Measurements from ENCODE around the gene HS3ST3A1.
"Not testable (repeated sequence)": the region's sequence is repeated elsewhere in the genome, so short reads cannot be mapped to it uniquely, and the experiment has no call there.

Gene HS3ST3A1

DNA sequence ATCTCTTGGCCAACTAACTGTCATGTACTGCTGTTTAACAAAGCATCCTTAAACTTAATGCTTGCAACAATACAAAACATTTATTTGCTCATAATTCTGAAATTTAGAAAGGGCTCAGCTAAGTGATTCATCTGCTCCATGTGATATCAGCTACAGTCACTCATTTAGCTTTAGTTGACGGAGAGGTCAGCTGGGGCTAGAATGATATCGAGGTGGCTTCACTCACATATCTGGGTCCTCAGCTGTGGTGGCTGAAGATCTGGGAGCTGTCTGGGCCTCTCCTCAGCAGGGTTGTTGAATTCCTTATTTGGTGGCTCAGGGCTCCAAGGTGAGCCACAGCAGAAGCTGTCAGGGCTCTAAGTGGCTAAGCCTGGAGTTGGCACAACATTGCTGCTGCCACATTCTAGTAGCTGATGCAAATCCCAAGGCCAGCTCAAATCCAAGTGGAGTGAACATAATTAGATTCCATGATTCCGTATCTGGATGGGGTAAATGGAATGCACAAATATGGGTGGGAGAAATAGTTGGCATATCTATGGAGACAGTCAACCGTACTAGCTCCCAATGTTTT lies 62.8 kb downstream of the HS3ST3A1 start:
- DNase-seq (ENCODE audit: low read depth): no peak

DNA sequence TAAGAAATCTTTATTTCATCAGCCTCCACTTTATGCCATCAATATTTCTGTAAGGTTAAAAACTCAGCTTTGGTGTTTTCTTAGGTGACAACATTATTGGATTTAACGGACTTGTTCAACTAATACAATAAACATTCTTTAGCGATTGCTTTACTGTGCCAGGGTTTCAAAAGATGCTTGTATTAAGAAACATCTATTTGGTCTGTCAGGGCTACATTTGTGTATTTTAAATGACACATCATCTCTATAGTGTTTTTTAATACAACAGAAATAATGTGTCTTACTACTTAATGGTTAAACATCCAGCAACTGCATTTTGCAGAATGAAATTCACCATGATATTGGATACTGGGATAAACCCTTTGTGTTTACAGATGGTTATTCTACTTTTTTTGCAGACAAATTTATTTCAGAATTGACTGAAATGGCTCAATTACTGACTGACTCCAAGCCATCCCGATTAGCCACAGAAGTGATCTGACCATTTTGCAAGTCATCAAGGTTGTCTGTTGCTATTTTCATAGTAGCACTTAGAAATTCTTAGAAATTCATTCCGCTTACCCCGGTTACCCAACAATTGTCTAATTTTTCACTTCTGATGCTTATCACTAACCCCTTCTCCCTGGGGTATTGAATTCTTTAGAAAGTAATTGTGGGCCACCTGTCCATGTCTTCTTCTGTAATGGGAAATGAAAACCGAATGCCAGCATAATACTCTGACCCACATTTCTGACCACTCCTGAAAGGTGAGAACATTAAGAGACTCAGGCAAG lies 63.7 kb downstream of the HS3ST3A1 start:
- no peak for DNase-seq (ENCODE audit: low read depth)

GRCh38 chr17:13537167-13537731 lies 64.5 kb downstream of the HS3ST3A1 start:
- no peak for DNase-seq (ENCODE audit: low read depth)

DNA sequence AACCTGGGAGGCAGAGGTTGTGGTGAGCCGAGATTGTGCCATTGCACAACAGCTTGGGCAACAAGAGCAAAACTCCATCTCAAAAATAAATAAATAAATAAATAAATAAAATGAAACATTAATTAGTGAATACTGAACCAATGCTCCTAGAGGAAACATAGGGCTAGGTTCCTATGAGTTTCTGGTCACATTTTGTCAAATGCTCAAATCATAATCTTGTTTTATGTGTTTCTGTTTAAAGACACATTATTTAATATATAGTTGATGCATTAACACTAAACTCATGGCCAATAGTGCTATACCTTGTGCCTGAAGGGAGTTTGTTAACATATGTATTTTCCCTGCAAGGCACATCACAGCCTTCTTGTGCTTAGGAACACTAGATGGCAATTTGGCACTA lies 66.8 kb downstream of the HS3ST3A1 start:
- no peak for DNase-seq (ENCODE audit: low read depth)

DNA sequence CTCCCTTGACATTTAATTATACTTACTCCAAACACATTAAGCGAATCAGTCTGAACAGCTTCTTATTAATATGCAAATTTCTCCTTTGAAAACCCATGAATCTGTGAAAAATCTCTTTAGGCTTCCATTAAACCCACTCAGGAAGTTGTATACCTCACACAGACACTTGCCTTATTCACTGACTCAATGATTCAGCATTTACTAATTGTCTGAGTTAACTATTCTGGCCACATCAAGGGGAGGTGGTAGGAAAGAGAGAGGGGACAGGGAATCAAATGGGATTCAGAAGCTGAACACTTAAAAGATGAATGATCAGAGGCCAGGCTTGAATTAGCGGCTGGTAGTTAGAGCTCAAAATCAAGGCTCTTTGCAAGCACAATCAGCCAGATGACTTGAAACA lies 70.0 kb downstream of the HS3ST3A1 start:
- DNase-seq (ENCODE audit: low read depth): no peak

- DNase-seq (ENCODE audit: low read depth): no peak
Measured at GRCh38 chr17:13525876-13526275, 75.9 kb downstream of the HS3ST3A1 start.

DNA sequence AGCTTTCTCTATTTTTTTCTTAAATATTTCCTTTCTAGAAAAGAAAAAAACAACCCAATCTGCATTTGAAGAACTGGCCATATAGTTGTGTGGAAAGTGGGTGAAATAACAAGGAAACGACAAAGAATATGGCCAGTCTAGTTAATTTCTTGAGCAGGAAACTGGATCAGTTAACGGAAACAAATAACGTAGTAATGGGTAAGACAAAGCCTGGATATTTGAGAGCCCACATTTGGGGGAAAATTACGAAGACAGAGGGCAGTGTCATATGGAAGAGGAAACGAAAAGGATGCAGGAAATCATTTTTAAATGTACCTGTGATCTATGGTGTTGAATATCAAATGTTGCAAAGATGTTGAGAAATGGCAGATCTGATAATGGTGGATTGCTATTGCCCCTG lies 78.6 kb downstream of the HS3ST3A1 start:
- DNase-seq (ENCODE audit: low read depth): no peak

- no peak for DNase-seq (ENCODE audit: low read depth)
Measured at GRCh38 chr17:13522749-13523148, 79.0 kb downstream of the HS3ST3A1 start.

- no peak for DNase-seq (ENCODE audit: low read depth)
Measured at GRCh38 chr17:13521784-13522183, 79.9 kb downstream of the HS3ST3A1 start.

DNA sequence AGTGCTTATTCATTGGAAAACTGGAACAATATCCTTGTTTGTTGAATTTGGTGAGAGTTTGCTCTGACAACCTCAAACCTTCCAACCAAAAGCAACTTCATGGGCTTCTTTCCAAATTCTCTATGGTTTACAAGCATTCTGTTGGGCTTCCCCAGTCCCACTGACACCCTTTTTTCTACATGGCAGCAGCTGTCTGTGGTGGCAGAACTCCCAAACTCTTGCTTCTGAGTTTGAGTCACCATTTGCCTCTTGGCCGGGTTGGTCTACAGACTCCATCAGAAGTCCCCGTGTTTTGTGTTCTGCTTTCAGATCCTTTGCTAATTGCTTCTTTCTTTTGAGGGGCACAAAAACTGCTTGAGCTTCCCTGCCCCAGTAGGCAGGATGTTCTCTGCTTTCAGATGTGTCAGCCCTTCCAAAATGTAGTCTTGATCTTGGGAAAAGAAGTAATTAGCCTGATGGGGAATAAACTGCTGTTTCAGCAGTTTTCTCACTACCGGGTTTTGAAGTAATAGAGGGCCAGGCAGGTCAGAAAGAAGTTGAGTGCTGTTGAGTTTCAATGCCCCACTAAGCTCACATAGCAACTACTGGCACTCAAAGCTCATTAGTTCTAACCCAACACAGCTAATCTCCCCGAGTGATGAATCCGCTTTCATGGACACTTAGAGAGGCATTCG lies 80.7 kb downstream of the HS3ST3A1 start:
- DNase-seq (ENCODE audit: low read depth): no peak

- no peak for DNase-seq (ENCODE audit: low read depth)
Measured at GRCh38 chr17:13518261-13519000, 83.3 kb downstream of the HS3ST3A1 start.

- no peak for DNase-seq (ENCODE audit: low read depth)
Measured at GRCh38 chr17:13513039-13513405, 88.7 kb downstream of the HS3ST3A1 start.

- DNase-seq (ENCODE audit: low read depth): no peak
Measured at GRCh38 chr17:13510062-13510461, 91.7 kb downstream of the HS3ST3A1 start.

- DNase-seq (ENCODE audit: low read depth): no peak
Measured at GRCh38 chr17:13509527-13509926, 92.2 kb downstream of the HS3ST3A1 start.

- no peak for DNase-seq (ENCODE audit: low read depth)
Measured at GRCh38 chr17:13508896-13509295, 92.8 kb downstream of the HS3ST3A1 start.

GRCh38 chr17:13503526-13503925 lies 98.2 kb downstream of the HS3ST3A1 start:
- DNase-seq (ENCODE audit: low read depth): no peak

GRCh38 chr17:13502263-13502662 lies 99.5 kb downstream of the HS3ST3A1 start:
- DNase-seq (ENCODE audit: low read depth): no peak

DNA sequence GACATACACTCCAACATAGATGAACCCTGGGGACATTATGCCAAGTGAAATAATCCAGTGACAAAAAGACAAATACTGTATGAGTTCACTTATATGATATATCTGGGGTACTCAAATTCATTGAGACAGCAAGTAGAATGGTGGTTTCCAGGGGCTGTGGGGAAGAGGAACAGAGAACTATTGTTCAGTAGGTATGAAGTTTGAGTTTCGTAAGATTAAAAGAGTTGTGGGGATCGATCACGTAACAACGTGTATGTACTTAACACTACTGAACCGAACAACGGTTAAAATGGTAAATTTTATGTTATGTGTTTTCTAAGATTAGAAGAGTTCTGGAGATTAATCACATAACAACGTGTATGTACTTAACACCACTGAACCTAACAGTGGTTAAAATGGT lies 100.8 kb downstream of the HS3ST3A1 start:
- no peak for DNase-seq (ENCODE audit: low read depth)

- DNase-seq (ENCODE audit: low read depth): no peak
Measured at GRCh38 chr17:13498184-13498583, 103.5 kb downstream of the HS3ST3A1 start.

DNA sequence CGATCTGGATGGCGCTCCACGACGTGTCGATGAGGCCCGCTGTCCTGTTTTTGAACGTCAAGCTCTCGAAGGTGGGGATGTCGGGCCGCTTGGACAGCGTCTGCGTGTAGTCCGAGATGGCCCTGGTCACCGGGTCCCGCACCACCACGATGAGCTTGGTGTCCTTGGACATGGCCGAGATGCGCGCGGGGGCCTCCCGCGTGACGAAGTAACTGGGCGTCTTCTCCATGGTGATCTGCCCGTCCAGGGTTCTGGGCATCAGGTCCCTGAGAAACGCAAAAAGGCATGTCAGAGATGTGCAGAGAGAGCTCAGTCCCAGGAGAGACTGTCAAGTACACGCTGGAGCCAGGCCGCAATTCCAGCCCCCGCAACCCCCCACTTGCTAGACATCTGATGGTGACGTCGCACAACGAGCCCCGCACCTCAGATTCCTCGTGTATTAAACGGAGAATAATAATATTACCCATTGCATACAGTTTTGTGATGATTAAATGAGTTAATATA lies 105.1 kb downstream of the HS3ST3A1 start:
- DNase-seq (ENCODE audit: low read depth): not testable (repeated sequence)

GRCh38 chr17:13495423-13495822 lies 106.3 kb downstream of the HS3ST3A1 start:
- DNase-seq (ENCODE audit: low read depth): no peak

DNA sequence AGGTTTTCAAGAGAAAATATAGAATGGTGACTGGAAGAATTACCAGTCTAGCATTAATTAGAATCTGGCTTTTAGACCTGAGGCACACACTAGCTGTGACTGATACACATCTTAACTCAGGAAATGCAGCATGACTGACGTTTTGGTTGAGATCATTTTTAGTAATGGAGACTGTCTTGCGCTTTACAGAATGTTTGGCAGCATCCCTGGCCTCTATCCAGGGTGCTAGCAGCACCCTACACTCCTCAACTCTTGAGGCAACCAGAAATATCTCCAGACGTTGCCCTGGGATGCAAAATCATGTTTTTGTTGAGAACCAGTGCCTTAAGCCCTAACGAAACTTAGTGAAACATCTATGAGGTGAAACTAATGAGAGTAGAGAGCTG lies 109.0 kb downstream of the HS3ST3A1 start:
- no peak for DNase-seq (ENCODE audit: low read depth)
